ENCODE results near the gene SEMA4D.
A peak's percentile ranks its signal among the peaks of the same experiment; 100 is the strongest.

SEMA4D gene

DNA sequence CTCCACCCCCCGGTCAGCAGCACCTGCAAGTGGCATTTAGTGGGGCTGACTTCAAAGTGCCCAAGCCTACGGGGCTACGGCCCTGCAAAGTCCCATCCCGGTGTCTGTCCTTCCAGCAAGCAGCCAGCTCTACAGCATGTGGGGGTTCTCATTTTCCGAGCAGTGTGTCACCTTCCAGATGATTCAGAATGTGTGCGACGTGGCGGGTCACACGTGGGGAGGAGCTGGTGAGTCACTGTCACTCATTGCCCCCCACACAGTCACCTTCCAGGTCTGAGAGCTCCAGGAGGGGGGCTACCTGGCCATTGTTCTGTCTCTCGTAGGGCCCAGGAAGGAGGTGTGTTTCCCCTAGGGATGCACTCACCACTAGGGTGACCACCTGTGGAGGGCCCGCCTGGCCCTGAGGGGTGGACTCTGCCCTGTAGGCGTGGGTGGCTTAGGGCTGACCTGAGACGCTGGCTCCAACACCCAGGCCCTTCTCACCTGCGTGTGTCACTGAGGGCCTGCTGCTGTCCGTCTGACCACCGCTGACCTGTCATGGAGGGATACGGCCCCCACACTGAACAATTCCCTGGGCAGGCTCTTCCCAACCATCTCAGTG lies 70.2 kb downstream of the SEMA4D start:
- no peak for DNase-seq

DNA sequence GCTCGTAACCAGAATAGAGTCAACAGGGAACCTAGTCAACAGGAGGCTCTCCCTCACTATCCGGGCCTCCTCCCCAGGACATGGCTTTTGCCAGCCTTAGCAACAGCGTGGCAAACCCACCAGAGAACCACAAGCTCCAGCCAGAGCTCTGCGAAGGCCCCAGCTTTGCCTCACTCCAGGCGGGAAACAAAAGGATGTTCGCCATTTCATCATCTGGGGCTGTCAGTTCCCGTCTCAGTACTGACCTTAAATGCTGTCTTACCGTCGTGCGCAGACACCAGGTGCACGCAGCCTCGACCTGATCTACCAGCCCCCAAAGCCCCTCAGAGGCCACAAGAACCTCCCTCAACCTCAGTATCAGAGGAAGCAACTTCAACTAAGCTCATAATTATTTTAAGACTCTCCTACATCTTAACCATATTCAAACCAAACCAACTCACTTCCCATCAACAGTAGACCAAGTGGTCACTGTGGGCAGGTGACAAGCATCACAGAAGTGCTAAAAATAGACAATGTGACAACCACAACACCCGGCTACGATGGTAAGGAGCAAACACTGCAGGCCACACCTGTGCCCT lies 71.4 kb downstream of the SEMA4D start:
- DNase-seq = no peak

DNA sequence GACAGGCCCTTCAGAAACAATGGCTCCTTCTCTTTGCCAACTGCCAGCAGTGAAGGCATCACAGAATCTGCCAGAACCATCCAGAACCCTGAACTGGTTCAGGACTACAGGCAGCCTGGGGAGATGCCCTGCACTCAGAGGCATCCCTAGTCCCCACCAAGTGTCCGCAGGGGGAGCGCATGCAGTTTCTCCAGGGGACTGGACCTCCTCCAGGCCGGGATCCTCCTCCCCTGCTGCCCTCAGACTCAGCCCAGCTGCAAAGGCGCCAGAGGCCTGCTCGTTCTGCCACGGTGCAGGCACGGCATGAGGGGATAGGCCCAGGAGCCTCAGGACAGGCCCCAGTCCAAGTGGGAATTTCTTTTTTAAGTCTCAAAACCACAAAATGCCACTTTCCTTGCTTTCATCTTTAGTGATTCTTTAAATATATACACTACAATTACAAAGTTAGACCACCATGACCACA lies 72.0 kb downstream of the SEMA4D start:
- DNase-seq = no peak

DNA sequence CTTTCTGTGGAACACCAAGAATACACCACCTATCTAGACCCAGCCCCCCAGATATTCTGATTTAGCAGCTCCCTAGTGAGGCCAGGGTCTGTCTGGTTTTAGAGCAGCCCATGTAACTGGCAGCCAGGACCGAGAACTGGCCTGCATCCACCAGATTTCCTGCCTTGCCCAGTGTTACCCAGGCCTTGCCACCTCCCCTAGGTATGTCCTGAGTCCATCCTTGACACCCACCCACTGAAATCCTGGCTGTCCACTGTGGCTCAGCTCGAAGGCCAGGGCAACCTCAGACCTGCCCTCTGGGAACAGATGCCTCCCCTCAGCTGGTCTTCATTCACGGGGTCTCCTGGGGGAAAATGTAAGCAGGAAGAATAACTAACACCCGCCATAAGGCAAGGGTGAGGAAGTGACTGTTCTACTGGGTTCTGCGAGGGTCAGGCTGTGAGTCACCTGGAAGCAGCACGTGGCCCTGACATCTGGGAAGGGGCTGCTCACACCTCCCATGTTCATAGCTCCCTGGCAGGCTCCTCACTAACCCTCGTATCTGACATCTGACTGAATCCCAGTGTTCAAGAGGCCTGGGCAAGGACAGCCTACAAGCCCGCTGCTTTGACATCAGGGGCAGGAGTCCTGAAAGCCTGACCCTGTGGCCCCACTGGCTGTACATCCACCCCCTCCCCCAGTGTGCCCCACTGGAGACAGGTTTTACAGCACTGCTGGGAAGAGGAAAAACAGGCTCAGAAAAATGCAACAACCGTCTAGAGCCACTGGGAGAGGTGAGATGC lies 72.7 kb downstream of the SEMA4D start:
- no peak for DNase-seq

GRCh38 chr9:89422151-89422975 lies 75.5 kb downstream of the SEMA4D start:
- no peak for DNase-seq

GRCh38 chr9:89421595-89421994 lies 76.3 kb downstream of the SEMA4D start:
- DNase-seq = no peak

- DNase-seq = no peak
Measured at GRCh38 chr9:89420397-89421178, 77.3 kb downstream of the SEMA4D start.

DNA sequence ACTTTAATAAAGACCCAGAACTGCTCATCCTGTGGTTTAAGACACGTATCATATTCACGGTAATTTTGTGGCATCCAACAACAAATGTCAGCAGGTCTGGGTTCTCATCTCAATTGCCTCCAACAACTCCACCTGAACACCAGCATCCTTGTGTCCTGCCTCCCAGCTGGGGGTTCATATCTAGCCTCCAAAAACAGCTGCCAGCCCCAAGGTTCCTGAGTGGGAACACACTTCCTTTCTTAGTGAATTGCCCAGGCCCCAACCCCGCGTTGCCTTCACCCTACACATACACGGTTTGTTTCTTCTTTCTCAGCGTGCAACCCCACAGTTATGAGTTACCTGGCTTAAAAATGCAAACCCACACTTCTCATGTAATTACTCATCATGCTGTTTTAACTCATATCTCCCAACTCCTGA lies 77.9 kb downstream of the SEMA4D start:
- no peak for DNase-seq

DNA sequence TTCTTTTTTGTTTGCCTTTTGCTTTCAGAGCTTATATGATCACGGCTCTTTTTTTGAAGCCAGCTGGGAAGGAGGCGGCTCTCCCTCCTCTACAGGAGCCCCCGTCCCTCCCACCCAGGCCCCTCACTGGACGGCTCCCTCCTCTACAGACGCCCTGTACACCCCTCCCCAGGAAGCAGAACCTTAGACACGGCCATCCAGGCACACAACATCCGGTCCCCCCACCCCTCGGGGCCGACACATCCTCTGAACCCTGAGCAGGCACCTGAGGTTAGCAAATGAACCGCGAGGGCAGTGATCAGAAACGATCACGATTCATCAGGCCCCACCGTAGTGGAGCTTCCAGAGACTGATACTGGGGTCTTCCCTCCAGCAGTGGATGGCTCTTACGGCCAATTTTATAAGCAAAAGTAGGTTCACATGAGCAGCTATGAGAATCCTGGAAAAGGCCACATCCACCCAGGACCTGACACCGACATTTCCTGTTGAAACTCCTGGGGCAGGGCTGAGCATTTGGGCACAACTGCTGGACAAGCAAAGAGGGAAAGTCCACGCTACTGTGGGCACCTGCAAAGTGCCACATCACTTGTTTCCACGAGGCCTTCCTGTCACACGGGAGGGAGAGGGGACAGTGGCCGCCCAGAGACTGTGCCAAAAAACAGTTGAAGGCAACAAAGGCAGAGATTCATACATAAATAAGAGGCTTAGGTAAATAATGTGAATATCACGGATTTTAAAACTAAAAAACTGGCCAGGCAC lies 78.9 kb downstream of the SEMA4D start:
- no peak for DNase-seq

DNA sequence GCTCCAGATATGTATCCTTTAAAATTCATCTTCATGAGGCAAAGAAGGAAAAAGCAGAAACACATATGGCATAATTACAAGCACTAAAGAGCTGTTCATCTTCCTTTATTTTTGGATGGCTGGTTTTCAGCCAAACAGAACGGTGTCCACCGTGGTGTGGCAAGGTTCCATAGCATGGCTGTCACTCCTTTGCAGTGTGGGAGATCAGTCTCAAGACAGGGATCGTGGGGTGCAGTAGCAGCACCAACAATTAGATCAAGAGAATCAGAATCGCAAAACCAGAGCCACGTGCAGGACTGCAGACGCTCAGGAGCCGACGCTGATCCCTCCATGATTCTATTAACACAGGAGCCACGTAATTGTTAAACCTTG lies 79.5 kb downstream of the SEMA4D start:
- DNase-seq = no peak

- no peak for DNase-seq
Measured at GRCh38 chr9:89417832-89418473, 80.0 kb downstream of the SEMA4D start.

DNA sequence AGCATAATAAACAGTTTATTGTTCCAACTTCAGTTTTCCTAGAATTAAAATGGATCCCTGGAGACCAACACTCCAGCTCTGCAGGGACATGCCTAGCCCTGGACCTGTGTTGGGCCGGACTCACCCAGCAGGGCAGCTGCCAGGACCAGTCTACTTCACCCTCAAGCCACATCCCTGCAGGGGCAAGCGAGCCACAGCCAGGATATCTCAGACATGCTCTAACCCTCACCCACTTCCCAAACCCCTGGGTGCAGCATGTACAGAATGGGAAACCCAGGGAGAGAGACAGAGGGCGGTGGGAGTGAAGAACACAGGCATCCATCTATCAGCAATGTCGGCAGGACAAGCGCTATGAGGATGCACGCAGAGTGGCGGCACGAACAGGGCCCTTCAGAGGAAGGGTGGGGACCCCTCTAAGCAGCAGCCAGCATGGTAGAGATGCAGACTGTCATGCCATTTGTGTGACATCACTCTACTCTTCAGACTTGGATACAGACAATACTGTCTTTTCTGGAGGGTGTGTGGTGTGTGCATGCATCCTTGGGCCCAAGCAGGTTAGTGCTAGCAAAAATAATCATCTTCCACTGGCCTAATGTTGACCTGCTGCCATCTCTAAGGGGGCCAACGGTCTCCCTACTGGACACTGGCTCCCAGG lies 83.1 kb downstream of the SEMA4D start:
- DNase-seq = no peak

DNA sequence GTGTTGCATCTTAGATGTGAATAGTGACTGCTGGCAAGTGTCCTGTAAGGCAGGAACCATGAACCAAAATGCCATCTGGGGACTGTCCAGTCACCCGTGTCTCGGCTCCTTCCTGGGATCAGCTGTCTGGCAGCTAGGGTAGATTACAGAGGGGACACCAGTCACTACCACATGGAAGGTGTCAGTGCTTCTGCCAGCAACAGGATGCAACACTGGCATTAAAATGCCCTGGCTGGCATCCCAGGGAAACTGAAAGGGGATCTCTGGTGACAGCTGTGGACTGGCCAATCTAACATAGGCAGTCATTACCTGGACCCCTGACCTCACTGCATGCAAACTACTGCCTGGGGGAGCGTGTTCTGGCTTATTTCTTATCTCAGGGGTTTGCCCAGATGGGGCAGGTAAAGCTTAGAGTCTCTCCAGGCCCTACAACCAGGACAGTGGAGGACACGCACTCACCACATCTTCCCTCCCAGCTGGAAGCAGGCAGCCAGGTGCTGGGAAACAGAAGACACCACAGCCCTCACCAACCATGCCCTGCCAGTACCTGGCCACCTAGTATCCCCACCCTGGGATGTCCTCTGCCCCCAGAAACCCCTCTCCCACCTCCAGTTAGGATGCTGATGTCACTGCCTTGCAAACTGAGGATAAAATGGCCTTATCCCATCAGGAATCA lies 83.8 kb downstream of the SEMA4D start:
- DNase-seq = peak; percentile 8

GRCh38 chr9:89412951-89413350 lies 85.0 kb downstream of the SEMA4D start:
- DNase-seq = no peak

- no peak for DNase-seq
Measured at GRCh38 chr9:89412541-89412940, 85.4 kb downstream of the SEMA4D start.

GRCh38 chr9:89411759-89412158 lies 86.2 kb downstream of the SEMA4D start:
- no peak for DNase-seq

- DNase-seq = no peak
Measured at GRCh38 chr9:89410641-89411350, 87.1 kb downstream of the SEMA4D start.

- no peak for DNase-seq
Measured at GRCh38 chr9:89410022-89410421, 87.9 kb downstream of the SEMA4D start.

DNA sequence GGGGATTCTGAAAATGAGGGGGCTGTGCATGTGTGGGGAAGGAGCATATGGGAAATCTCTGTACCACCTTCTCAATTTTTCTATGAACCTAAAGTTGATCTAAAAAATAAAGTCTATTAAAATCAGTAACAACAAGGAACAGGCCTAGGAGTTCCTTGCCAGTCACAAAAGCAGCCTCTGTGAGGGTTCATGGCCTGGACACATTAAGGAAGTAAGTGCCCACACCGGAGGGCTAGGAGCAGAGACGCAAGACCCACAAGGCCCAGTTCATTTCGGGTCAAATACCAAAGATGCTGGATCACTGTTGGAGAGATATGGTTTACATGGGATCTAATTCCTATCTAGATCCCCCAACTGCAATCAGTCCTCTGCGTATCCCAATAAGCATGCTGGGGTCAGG lies 88.4 kb downstream of the SEMA4D start:
- no peak for DNase-seq

All from NCI-H1694 treated with DMSO at 0.1 percent for 48 hours (cell line).